GM12878 (cell line): Measurements from ENCODE around the gene TRIM46. TPM values are rescaled to one million over a fixed set of nuclear protein-coding genes. Genes with fewer than 3 reads are reported as not detected.

Source experiments
- POU2F2 ChIP-seq: IDR thresholded peaks from 3 replicates; pipeline ENCODE4 v1.6.1; 2011; ENCODE audit warnings: low read depth, mild to moderate bottlenecking, low read length, borderline replicate concordance
- SP1 ChIP-seq: IDR thresholded peaks from one replicate; pipeline ENCODE4 v1.6.1; 2011; ENCODE audit warnings: low read depth, low read length
- ZNF384 ChIP-seq: IDR thresholded peaks from 2 replicates; pipeline ENCODE4 v1.6.1; 2012; ENCODE audit warnings: low read depth, mild to moderate bottlenecking, low read length, improper control_type of control experiment, borderline replicate concordance
- ZNF622 ChIP-seq: fragments of 450-650 bp; IDR thresholded peaks from 2 replicates; pipeline ENCODE4 v1.6.1; 2017; ENCODE audit warnings: mild to moderate bottlenecking, inconsistent platforms
- polyA plus RNA-seq, 11 experiments: library from polyadenylated mRNA; depleted of rRNA in 4 of 11; unstranded in 6 of 11; stranded (reverse) in 5 of 11; fragments of >200 nt; fragmentation: Nextera tagmentation in 4 of 11; fragmentation: Illumina TruSeq in 1 of 11; extraction: Ambion mirVana in 4 of 11; extraction: Trizol in 1 of 11; gene quantifications; 1 replicate in 1 of 11; 2 replicates in 10 of 11; pipeline versions ENCODE4 v1.2.1 to v1.2.3, GENCODE V29; 2011 to 2016; ENCODE audit warnings: inconsistent platforms in 2 of 11, missing spikeins in 2 of 11, low read depth in 1 of 11
- total RNA-seq, 4 experiments: library from RNA; depleted of rRNA in 3 of 4; stranded (reverse); fragments of >200 nt in 3 of 4; fragmentation: Illumina TruSeq in 1 of 4; extraction: Trizol in 1 of 4; gene quantifications; 2 replicates each; pipeline versions ENCODE4 v1.2.1 to v1.2.3, GENCODE V29; 2013 to 2021
- TF ChIP-seq, protein P1 (sequence below): fragments of 450-650 bp; IDR thresholded peaks from 2 replicates; pipeline ENCODE4 v1.6.1; 2018; ENCODE audit warnings: mild to moderate bottlenecking, low read depth, moderate library complexity; ENCODE audit not compliant: partially characterized antibody
- TF ChIP-seq, protein P2 (sequence below): IDR thresholded peaks from 2 replicates; pipeline ENCODE4 v1.6.1; 2012; ENCODE audit warnings: mild to moderate bottlenecking, low read depth, low read length
- TF ChIP-seq, protein P3 (sequence below): IDR thresholded peaks from 2 replicates; pipeline ENCODE4 v1.6.1; 2011; ENCODE audit warnings: borderline replicate concordance, low read depth, mild to moderate bottlenecking, moderate library complexity, mixed read lengths, low read length; ENCODE audit not compliant: insufficient read depth; ENCODE audit errors: extremely low read length

The TRIM46 gene
- total and polyA plus RNA-seq, 10 of the 15 experiments (the other 5 are each of a cell fraction or from before 2014, with no cell fraction given): 0.08 to 3.1 (median 0.97) TPM

DNA sequence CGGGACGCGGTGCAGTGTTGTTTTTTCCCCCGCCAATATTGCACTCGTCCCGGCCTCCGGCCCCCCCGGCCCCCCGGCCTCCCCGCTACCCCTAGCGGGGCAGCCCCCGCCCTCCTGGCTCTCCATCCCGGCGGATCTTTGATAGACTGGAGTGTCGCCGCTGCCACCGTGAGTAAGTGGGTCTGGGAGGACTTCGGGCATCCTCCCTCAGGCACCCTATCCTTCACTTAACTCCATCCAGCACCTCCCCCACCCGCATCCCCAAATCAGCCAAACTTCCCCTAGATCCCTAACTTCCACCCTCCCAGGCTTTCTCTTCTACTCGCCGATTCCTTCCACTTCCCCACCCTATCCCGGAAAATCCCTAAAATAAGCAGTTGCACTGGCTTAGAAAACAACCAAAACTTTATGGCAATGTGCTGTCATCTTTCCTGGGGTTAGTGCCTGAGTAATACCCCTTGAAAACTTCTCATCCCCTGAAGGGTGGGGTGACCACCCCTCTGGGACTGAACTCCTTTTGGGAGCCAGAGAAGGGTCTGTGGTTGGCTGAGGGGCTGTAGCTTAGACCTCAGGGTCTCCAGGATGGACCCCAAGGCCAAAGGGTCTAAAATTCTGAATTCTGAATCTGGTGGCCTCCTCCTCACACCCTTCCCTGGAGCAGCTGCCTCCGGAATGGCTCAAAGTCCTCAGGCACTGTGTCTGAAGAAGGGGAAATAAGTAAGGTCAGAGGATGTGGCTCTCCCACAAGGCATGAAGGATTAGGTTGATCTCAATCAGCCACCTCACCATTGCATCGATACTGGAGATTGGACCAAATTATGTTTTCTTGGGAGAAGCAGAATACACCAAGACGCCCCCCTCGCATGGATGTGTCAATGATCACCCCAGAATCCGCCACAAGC, 21.8 kb downstream of the TRIM46 start (continued):
- TF ChIP-seq, protein P1, sequence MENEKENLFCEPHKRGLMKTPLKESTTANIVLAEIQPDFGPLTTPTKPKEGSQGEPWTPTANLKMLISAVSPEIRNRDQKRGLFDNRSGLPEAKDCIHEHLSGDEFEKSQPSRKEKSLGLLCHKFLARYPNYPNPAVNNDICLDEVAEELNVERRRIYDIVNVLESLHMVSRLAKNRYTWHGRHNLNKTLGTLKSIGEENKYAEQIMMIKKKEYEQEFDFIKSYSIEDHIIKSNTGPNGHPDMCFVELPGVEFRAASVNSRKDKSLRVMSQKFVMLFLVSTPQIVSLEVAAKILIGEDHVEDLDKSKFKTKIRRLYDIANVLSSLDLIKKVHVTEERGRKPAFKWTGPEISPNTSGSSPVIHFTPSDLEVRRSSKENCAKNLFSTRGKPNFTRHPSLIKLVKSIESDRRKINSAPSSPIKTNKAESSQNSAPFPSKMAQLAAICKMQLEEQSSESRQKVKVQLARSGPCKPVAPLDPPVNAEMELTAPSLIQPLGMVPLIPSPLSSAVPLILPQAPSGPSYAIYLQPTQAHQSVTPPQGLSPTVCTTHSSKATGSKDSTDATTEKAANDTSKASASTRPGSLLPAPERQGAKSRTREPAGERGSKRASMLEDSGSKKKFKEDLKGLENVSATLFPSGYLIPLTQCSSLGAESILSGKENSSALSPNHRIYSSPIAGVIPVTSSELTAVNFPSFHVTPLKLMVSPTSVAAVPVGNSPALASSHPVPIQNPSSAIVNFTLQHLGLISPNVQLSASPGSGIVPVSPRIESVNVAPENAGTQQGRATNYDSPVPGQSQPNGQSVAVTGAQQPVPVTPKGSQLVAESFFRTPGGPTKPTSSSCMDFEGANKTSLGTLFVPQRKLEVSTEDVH: no peak
- TF ChIP-seq ZNF622 (no peak), SP1 (no peak), ZNF384 (no peak), POU2F2 (no peak)
- TF ChIP-seq, protein P2, sequence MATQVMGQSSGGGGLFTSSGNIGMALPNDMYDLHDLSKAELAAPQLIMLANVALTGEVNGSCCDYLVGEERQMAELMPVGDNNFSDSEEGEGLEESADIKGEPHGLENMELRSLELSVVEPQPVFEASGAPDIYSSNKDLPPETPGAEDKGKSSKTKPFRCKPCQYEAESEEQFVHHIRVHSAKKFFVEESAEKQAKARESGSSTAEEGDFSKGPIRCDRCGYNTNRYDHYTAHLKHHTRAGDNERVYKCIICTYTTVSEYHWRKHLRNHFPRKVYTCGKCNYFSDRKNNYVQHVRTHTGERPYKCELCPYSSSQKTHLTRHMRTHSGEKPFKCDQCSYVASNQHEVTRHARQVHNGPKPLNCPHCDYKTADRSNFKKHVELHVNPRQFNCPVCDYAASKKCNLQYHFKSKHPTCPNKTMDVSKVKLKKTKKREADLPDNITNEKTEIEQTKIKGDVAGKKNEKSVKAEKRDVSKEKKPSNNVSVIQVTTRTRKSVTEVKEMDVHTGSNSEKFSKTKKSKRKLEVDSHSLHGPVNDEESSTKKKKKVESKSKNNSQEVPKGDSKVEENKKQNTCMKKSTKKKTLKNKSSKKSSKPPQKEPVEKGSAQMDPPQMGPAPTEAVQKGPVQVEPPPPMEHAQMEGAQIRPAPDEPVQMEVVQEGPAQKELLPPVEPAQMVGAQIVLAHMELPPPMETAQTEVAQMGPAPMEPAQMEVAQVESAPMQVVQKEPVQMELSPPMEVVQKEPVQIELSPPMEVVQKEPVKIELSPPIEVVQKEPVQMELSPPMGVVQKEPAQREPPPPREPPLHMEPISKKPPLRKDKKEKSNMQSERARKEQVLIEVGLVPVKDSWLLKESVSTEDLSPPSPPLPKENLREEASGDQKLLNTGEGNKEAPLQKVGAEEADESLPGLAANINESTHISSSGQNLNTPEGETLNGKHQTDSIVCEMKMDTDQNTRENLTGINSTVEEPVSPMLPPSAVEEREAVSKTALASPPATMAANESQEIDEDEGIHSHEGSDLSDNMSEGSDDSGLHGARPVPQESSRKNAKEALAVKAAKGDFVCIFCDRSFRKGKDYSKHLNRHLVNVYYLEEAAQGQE: no peak
- TF ChIP-seq, protein P3, sequence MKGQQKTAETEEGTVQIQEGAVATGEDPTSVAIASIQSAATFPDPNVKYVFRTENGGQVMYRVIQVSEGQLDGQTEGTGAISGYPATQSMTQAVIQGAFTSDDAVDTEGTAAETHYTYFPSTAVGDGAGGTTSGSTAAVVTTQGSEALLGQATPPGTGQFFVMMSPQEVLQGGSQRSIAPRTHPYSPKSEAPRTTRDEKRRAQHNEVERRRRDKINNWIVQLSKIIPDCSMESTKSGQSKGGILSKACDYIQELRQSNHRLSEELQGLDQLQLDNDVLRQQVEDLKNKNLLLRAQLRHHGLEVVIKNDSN: no peak
